ENCODE data around the gene PTPRM. TPM values are rescaled to one million over a fixed set of nuclear protein-coding genes. Genes with fewer than 3 reads are reported as not detected.

PTPRM gene
- total RNA-seq, 1 donor from 2014 or later, result 4.5 TPM

- H3K27ac Mint-ChIP-seq, result no peak overlapping the region
- no peak overlapping the region for H3K4me3 Mint-ChIP-seq (ENCODE audit: low read depth)
- no peak for DNase-seq (ENCODE audit: low spot score)
- no peaks in the 10 kb centered on the region for H3K36me3 Mint-ChIP-seq (ENCODE audit: low read depth)
- intact Hi-C loops (cut with micrococcal nuclease), result no loop called here
- H3K9me3 Mint-ChIP-seq, result no peaks in the 10 kb centered on the region
- no peaks in the 10 kb centered on the region for H3K27me3 Mint-ChIP-seq (ENCODE audit: low read depth)
- no peaks in the 10 kb centered on the region for H3K4me1 Mint-ChIP-seq (ENCODE audit: low read depth)
These were observed 444.8 kb downstream of the PTPRM start for GRCh38 chr18:8011906-8012305.

- H3K27ac Mint-ChIP-seq, result no peak overlapping the region
- intact Hi-C loops (cut with micrococcal nuclease), result no loop called here
- no peaks in the 10 kb centered on the region for H3K9me3 Mint-ChIP-seq
- no peaks in the 10 kb centered on the region for H3K36me3 Mint-ChIP-seq (ENCODE audit: low read depth)
- no peak for DNase-seq (ENCODE audit: low spot score)
- no peaks in the 10 kb centered on the region for H3K27me3 Mint-ChIP-seq (ENCODE audit: low read depth)
- H3K4me3 Mint-ChIP-seq (ENCODE audit: low read depth), result no peak overlapping the region
- H3K4me1 Mint-ChIP-seq (ENCODE audit: low read depth), result no peaks in the 10 kb centered on the region
These were observed 451.7 kb downstream of the PTPRM start for GRCh38 chr18:8018701-8019331.

GRCh38 chr18:8019600-8019999 lies 452.5 kb downstream of the PTPRM start:
- no peaks in the 10 kb centered on the region for H3K27me3 Mint-ChIP-seq (ENCODE audit: low read depth)
- no peaks in the 10 kb centered on the region for H3K9me3 Mint-ChIP-seq
- H3K27ac Mint-ChIP-seq, result no peak overlapping the region
- H3K4me1 Mint-ChIP-seq (ENCODE audit: low read depth), result no peaks in the 10 kb centered on the region
- no peaks in the 10 kb centered on the region for H3K36me3 Mint-ChIP-seq (ENCODE audit: low read depth)
- no peak for DNase-seq (ENCODE audit: low spot score)
- H3K4me3 Mint-ChIP-seq (ENCODE audit: low read depth), result no peak overlapping the region
- intact Hi-C loops (cut with micrococcal nuclease), result no loop called here

GRCh38 chr18:8020132-8020846 lies 453.2 kb downstream of the PTPRM start:
- intact Hi-C loops (cut with micrococcal nuclease), result no loop called here
- Mint-ChIP-seq H3K27ac (no peak overlapping the region), H3K4me3 (ENCODE audit: low read depth) (no peak overlapping the region), H3K27me3 (ENCODE audit: low read depth) (no peaks in the 10 kb centered on the region), H3K4me1 (ENCODE audit: low read depth) (no peaks in the 10 kb centered on the region), H3K9me3 (no peaks in the 10 kb centered on the region), H3K36me3 (ENCODE audit: low read depth) (no peaks in the 10 kb centered on the region)
- DNase-seq (ENCODE audit: low spot score), result no peak

- Mint-ChIP-seq H3K27me3 (ENCODE audit: low read depth) (no peaks in the 10 kb centered on the region), H3K4me3 (ENCODE audit: low read depth) (no peak overlapping the region), H3K9me3 (peaks cover 9% of the 10 kb centered on the region), H3K27ac (no peak overlapping the region), H3K36me3 (ENCODE audit: low read depth) (no peaks in the 10 kb centered on the region), H3K4me1 (ENCODE audit: low read depth) (no peaks in the 10 kb centered on the region)
- intact Hi-C loops (cut with micrococcal nuclease), result no loop called here
- DNase-seq (ENCODE audit: low spot score), result no peak
These were observed 461.9 kb downstream of the PTPRM start for GRCh38 chr18:8029061-8029460.

- no peaks in the 10 kb centered on the region for H3K36me3 Mint-ChIP-seq (ENCODE audit: low read depth)
- H3K4me1 Mint-ChIP-seq (ENCODE audit: low read depth), result no peaks in the 10 kb centered on the region
- H3K27ac Mint-ChIP-seq, result no peak overlapping the region
- peaks cover 9% of the 10 kb centered on the region for H3K9me3 Mint-ChIP-seq
- H3K27me3 Mint-ChIP-seq (ENCODE audit: low read depth), result no peaks in the 10 kb centered on the region
- DNase-seq (ENCODE audit: low spot score), result no peak
- intact Hi-C loops (cut with micrococcal nuclease), result no loop called here
- H3K4me3 Mint-ChIP-seq (ENCODE audit: low read depth), result no peak overlapping the region
These were observed 462.6 kb downstream of the PTPRM start for GRCh38 chr18:8029731-8030130.

- Mint-ChIP-seq H3K27me3 (ENCODE audit: low read depth) (no peaks in the 10 kb centered on the region), H3K4me1 (ENCODE audit: low read depth) (no peaks in the 10 kb centered on the region), H3K36me3 (ENCODE audit: low read depth) (no peaks in the 10 kb centered on the region), H3K9me3 (peaks cover 9% of the 10 kb centered on the region), H3K27ac (no peak overlapping the region), H3K4me3 (ENCODE audit: low read depth) (no peak overlapping the region)
- DNase-seq (ENCODE audit: low spot score), result no peak
- intact Hi-C loops (cut with micrococcal nuclease), result no loop called here
These were observed 463.1 kb downstream of the PTPRM start for GRCh38 chr18:8030201-8030600.

GRCh38 chr18:8031496-8031895 lies 464.4 kb downstream of the PTPRM start:
- Mint-ChIP-seq H3K27ac (no peak overlapping the region), H3K27me3 (ENCODE audit: low read depth) (no peaks in the 10 kb centered on the region), H3K4me1 (ENCODE audit: low read depth) (no peaks in the 10 kb centered on the region), H3K36me3 (ENCODE audit: low read depth) (no peaks in the 10 kb centered on the region), H3K9me3 (peaks cover 9% of the 10 kb centered on the region), H3K4me3 (ENCODE audit: low read depth) (no peak overlapping the region)
- intact Hi-C loops (cut with micrococcal nuclease), result no loop called here
- DNase-seq (ENCODE audit: low spot score), result no peak

- H3K27ac Mint-ChIP-seq, result no peak overlapping the region
- intact Hi-C loops (cut with micrococcal nuclease), result no loop called here
- no peaks in the 10 kb centered on the region for H3K27me3 Mint-ChIP-seq (ENCODE audit: low read depth)
- no peak for DNase-seq (ENCODE audit: low spot score)
- peaks cover 3% of the 10 kb centered on the region for H3K9me3 Mint-ChIP-seq
- H3K4me1 Mint-ChIP-seq (ENCODE audit: low read depth), result no peaks in the 10 kb centered on the region
- no peak overlapping the region for H3K4me3 Mint-ChIP-seq (ENCODE audit: low read depth)
- H3K36me3 Mint-ChIP-seq (ENCODE audit: low read depth), result no peaks in the 10 kb centered on the region
These were observed 467.6 kb downstream of the PTPRM start for GRCh38 chr18:8034674-8035073.

- intact Hi-C loops (cut with micrococcal nuclease), result no loop called here
- Mint-ChIP-seq H3K9me3 (no peaks in the 10 kb centered on the region), H3K27me3 (ENCODE audit: low read depth) (no peaks in the 10 kb centered on the region), H3K4me3 (ENCODE audit: low read depth) (no peak overlapping the region), H3K36me3 (ENCODE audit: low read depth) (no peaks in the 10 kb centered on the region), H3K27ac (no peak overlapping the region), H3K4me1 (ENCODE audit: low read depth) (no peaks in the 10 kb centered on the region)
- no peak for DNase-seq (ENCODE audit: low spot score)
These were observed 469.4 kb downstream of the PTPRM start for GRCh38 chr18:8036551-8036950.

GRCh38 chr18:8037296-8037695 lies 470.2 kb downstream of the PTPRM start:
- no peaks in the 10 kb centered on the region for H3K9me3 Mint-ChIP-seq
- H3K27me3 Mint-ChIP-seq (ENCODE audit: low read depth), result no peaks in the 10 kb centered on the region
- no peaks in the 10 kb centered on the region for H3K4me1 Mint-ChIP-seq (ENCODE audit: low read depth)
- intact Hi-C loops (cut with micrococcal nuclease), result no loop called here
- H3K4me3 Mint-ChIP-seq (ENCODE audit: low read depth), result no peak overlapping the region
- H3K36me3 Mint-ChIP-seq (ENCODE audit: low read depth), result no peaks in the 10 kb centered on the region
- no peak overlapping the region for H3K27ac Mint-ChIP-seq
- no peak for DNase-seq (ENCODE audit: low spot score)

- no peaks in the 10 kb centered on the region for H3K4me1 Mint-ChIP-seq (ENCODE audit: low read depth)
- no peaks in the 10 kb centered on the region for H3K9me3 Mint-ChIP-seq
- no peak overlapping the region for H3K27ac Mint-ChIP-seq
- no peak for DNase-seq (ENCODE audit: low spot score)
- intact Hi-C loops (cut with micrococcal nuclease), result no loop called here
- no peak overlapping the region for H3K4me3 Mint-ChIP-seq (ENCODE audit: low read depth)
- H3K27me3 Mint-ChIP-seq (ENCODE audit: low read depth), result no peaks in the 10 kb centered on the region
- H3K36me3 Mint-ChIP-seq (ENCODE audit: low read depth), result no peaks in the 10 kb centered on the region
These were observed 472.9 kb downstream of the PTPRM start for GRCh38 chr18:8040021-8040420.

- no peak overlapping the region for H3K4me3 Mint-ChIP-seq (ENCODE audit: low read depth)
- no peaks in the 10 kb centered on the region for H3K9me3 Mint-ChIP-seq
These were observed 474.5 kb downstream of the PTPRM start for GRCh38 chr18:8041526-8042111.

More at GRCh38 chr18:8041526-8042111, 474.5 kb downstream of the PTPRM start:
- Mint-ChIP-seq H3K36me3 (ENCODE audit: low read depth) (no peaks in the 10 kb centered on the region), H3K27ac (no peak overlapping the region), H3K27me3 (ENCODE audit: low read depth) (no peaks in the 10 kb centered on the region), H3K4me1 (ENCODE audit: low read depth) (peaks cover 4% of the 10 kb centered on the region)
- DNase-seq (ENCODE audit: low spot score), result no peak
- intact Hi-C loops (cut with micrococcal nuclease), result no loop called here

Data from activated T-helper 2 cell treated with anti-CD3 and anti-CD28 coated beads, Interferon-gamma antibody, Interleukin-2, Interleukin-4, amounts not matched to agents 10 μg/mL and 5 μg/mL and 100 μg/mL, durations not matched to agents 14 hours and 24 hours and 36 hours (primary cell).